GM12874 (cell line): ENCODE results near the gene NECTIN4.

Experiments
- TF ChIP-seq, protein P1 (sequence below): IDR thresholded peaks from 2 replicates; pipeline ENCODE4 v1.5.1; 2011; ENCODE audit warnings: low read depth, mild to moderate bottlenecking, control low read depth, low read length, moderate library complexity; ENCODE audit not compliant: insufficient read depth

NECTIN4 gene

DNA sequence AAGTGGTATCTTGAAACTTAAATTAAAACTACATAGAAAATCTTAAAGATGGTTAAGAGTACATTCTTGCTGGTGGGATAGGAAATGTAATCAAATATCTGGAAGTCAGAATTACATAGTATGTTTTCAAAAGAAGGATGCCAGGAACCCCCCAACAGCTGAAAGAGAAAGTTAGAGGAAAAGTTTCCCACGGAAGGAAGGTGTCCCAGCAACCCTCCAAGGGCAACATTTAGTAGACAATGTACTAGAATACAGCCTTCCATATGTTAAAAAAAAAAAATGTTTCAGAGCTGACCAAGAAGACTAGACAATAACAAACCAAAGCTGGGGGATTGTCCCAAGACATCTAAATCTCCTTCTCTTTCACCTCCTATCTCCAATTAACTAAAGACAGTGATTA is 40.9 kb upstream of the NECTIN4 start:
- TF ChIP-seq, protein P1, sequence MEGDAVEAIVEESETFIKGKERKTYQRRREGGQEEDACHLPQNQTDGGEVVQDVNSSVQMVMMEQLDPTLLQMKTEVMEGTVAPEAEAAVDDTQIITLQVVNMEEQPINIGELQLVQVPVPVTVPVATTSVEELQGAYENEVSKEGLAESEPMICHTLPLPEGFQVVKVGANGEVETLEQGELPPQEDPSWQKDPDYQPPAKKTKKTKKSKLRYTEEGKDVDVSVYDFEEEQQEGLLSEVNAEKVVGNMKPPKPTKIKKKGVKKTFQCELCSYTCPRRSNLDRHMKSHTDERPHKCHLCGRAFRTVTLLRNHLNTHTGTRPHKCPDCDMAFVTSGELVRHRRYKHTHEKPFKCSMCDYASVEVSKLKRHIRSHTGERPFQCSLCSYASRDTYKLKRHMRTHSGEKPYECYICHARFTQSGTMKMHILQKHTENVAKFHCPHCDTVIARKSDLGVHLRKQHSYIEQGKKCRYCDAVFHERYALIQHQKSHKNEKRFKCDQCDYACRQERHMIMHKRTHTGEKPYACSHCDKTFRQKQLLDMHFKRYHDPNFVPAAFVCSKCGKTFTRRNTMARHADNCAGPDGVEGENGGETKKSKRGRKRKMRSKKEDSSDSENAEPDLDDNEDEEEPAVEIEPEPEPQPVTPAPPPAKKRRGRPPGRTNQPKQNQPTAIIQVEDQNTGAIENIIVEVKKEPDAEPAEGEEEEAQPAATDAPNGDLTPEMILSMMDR: no peak

DNA sequence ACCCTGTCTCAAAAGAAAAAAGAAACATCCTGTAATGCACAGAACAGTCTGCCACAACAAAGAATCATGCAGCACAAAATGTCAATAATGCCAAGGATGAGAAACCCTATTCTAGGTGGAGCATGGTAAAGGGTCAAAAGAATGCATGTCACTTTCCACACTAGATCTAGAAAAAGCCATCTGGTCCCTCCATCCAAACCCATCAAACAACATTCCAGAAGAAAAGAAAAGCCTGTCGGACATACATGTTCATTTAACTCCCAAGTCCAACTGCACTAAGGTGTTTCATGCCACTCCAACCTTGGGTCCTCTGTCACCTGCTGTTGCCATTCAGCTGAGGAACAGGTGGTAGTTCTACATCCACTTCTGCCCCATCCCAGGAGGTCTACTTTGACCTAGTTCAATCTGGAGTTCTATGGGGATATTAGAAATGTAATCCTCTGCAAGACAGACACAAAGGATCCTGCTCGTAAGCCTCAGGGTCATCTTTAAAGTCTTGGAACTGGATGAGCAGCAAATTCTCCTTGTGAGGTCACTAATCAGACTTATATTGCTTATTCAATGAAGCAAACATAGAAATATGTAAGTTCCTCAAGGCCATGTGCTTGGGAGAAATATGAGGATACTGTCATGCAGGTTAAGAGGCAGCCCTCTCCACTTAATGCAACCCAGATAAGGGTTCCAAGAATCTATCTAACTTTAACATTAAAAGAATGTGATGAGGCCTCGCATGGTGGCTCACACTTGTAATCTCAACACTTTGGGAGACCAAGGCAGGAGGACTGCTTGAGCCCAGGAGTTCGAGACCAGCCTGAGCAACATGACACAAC is 39.4 kb upstream of the NECTIN4 start:
- TF ChIP-seq, protein P1: no peak

DNA sequence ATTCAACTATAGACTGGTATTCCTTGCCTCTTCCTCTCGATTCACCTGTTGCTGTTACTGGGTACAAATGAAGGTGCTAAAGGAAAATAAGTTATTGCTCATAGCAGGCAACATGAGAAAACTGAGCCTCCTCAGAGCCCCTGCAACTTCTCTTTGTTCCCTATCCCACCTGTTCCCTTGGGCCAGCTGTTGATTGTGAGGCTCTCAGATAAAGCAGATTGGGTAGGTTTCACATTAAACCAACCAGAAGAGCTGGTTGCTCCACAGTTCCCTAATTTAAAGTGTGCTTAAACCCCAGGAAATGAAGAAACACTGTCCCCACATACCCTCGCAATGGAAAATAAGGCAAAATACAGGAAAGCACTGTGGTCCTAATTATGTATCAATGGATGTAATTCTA is 38.3 kb upstream of the NECTIN4 start:
- TF ChIP-seq, protein P1: no peak

DNA sequence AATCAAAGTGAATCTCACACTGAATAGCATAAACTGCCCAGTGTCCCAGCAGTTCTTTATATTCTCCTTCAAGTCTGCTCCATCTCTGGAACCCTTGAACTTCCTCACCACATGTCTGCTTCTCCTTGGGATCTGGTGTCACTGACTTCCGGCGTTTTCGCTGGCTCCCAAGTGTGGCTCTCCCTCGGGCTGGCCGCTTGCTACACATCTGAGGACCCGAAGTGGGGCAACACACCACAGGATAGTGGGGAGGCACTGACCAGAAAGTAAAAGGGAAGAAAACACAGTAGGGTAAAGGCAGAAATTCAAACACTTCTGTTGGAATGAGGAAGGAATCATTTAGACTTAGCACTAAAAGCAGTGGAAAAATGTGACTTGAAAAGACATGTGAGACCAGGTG is 33.6 kb upstream of the NECTIN4 start:
- TF ChIP-seq, protein P1: no peak

DNA sequence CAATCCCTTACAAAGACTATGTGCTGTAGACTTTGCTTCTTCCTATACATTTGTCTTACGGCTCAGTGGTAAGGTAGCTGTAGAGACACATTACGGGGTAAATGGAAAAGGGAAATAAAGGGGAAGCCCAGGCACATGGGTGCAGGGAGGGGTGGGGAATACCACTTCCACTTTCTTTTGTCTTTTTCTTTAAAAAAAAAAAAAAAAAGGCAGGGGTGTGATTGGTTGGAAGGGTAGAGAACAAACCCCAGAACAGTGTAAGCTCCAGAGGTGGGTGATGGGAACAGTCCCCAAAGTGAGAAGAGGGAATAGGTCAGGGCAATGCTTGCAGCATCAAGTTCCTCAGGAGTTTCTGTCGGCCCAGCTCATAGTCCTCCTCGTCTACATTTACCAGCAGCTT is 32.5 kb upstream of the NECTIN4 start:
- TF ChIP-seq, protein P1: no peak

DNA sequence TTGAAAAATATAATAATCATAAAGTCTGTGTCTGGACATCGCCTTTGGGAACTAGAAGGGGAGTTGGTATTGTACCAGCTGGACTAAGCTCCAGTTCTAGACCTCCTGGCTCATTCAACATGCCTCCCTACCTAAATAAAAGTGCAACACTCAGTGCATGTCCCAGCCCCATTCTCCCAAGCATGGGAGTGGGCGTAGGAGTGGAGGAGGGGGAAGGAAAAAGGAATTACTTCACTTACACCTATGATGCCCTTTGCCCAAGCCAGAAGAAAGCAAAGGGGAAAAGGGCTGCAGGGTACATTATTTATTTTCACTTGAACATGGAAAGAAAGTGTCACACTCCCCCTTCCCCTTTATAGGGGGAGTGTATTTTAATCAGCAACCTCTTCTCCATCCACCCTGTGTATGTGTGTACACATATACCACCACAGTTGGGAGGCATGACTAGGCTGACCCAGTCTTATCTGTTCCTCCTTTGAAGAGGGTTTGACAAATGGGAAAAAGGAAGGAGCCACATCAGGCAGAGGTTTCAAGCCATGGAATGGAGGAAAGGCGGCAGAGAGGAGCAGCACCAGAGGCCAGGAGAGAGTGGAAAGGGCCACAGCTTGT is 31.8 kb upstream of the NECTIN4 start:
- TF ChIP-seq, protein P1: no peak

DNA sequence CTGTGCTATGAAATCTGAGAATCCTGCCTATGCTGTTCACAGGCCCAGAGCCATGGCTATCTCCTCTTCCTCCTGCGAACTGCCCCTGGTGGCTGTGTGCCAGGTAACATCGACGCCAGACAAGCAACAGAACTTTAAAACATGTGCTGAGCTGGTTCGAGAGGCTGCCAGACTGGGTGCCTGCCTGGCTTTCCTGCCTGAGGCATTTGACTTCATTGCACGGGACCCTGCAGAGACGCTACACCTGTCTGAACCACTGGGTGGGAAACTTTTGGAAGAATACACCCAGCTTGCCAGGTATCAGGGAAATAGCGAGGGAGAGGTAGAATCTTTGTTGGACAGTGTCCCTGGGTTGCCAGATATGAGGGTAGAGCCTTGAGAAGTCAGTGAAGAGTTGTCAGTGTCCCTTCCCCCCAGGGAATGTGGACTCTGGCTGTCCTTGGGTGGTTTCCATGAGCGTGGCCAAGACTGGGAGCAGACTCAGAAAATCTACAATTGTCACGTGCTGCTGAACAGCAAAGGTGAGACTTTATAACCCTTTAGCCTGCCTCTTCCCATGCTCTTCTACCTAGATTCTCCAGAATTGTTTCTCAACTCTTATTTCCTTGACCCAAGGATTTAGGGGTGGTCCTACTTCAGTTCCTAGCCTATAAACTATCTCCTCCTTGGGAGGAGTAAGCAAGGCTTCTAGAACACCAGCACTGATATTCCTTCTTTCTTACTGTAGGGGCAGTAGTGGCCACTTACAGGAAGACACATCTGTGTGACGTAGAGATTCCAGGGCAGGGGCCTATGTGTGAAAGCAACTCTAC is 29.9 kb upstream of the NECTIN4 start:
- TF ChIP-seq, protein P1: peak; percentile 43
